Measurements from ENCODE around the gene RSPO4.

Gene RSPO4

GRCh38 chr20:1017677-1018076 lies 15.6 kb upstream of the RSPO4 start:
- TF ChIP-seq FOXM1 (IDR thresholded peaks at IDR 0.05; ENCODE audit: borderline replicate concordance, low read depth), result no peak
- TF ChIP-seq TCF12 (IDR thresholded peaks at IDR 0.05; ENCODE audit: low read depth), result no peak
- TF ChIP-seq EP300 (IDR thresholded peaks at IDR 0.05; ENCODE audit: borderline replicate concordance), result no peak
- TF ChIP-seq CREB1 (IDR thresholded peaks at IDR 0.05; ENCODE audit: low read depth), result no peak
- TF ChIP-seq NFIC (IDR thresholded peaks at IDR 0.05), result no peak
- no peak for TF ChIP-seq YY1 (IDR thresholded peaks at IDR 0.05; ENCODE audit: low read depth)
- no peak for TF ChIP-seq EGR1 (IDR thresholded peaks at IDR 0.05)
- TF ChIP-seq, protein P1, sequence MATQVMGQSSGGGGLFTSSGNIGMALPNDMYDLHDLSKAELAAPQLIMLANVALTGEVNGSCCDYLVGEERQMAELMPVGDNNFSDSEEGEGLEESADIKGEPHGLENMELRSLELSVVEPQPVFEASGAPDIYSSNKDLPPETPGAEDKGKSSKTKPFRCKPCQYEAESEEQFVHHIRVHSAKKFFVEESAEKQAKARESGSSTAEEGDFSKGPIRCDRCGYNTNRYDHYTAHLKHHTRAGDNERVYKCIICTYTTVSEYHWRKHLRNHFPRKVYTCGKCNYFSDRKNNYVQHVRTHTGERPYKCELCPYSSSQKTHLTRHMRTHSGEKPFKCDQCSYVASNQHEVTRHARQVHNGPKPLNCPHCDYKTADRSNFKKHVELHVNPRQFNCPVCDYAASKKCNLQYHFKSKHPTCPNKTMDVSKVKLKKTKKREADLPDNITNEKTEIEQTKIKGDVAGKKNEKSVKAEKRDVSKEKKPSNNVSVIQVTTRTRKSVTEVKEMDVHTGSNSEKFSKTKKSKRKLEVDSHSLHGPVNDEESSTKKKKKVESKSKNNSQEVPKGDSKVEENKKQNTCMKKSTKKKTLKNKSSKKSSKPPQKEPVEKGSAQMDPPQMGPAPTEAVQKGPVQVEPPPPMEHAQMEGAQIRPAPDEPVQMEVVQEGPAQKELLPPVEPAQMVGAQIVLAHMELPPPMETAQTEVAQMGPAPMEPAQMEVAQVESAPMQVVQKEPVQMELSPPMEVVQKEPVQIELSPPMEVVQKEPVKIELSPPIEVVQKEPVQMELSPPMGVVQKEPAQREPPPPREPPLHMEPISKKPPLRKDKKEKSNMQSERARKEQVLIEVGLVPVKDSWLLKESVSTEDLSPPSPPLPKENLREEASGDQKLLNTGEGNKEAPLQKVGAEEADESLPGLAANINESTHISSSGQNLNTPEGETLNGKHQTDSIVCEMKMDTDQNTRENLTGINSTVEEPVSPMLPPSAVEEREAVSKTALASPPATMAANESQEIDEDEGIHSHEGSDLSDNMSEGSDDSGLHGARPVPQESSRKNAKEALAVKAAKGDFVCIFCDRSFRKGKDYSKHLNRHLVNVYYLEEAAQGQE (IDR thresholded peaks at IDR 0.05; ENCODE audit: low read depth), result no peak
- TF ChIP-seq RAD21 (IDR thresholded peaks at IDR 0.05; ENCODE audit: low read depth), result no peak
- TF ChIP-seq, protein P2, sequence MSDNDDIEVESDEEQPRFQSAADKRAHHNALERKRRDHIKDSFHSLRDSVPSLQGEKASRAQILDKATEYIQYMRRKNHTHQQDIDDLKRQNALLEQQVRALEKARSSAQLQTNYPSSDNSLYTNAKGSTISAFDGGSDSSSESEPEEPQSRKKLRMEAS (IDR thresholded peaks at IDR 0.05), result no peak
- TF ChIP-seq TEAD4 (IDR thresholded peaks at IDR 0.05), result no peak
- no peak for TF ChIP-seq USF1 (IDR thresholded peaks at IDR 0.05)
- no peak for TF ChIP-seq ZBTB7A (IDR thresholded peaks at IDR 0.05; ENCODE audit: low read depth)
- TF ChIP-seq CEBPB (IDR thresholded peaks at IDR 0.05), result no peak
- TF ChIP-seq TAF1 (IDR thresholded peaks at IDR 0.05; ENCODE audit: low read depth), result no peak

DNA sequence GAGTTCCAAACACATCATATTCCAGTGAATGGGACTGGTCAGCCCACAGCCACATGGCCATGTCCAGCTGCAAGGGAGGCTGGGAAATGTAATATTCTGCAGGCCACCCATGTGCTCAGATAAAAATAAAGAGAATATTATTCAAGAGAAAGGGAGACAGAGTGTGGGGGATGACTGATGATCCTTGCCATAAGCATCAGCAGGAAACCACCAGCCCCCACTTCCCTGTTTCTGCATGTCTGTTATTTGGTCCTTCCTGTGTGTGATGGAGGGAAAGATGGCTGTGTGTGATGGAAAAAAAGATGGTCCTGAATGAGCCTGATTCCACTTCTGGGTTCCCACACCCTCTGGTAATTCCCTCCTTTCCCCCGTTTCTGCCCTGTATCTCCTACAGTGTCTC lies 13.1 kb upstream of the RSPO4 start:
- no peak for TF ChIP-seq CEBPB (IDR thresholded peaks at IDR 0.05)
- TF ChIP-seq TAF1 (IDR thresholded peaks at IDR 0.05; ENCODE audit: low read depth), result no peak
- no peak for TF ChIP-seq TCF12 (IDR thresholded peaks at IDR 0.05; ENCODE audit: low read depth)
- TF ChIP-seq ZBTB7A (IDR thresholded peaks at IDR 0.05; ENCODE audit: low read depth), result no peak

DNA sequence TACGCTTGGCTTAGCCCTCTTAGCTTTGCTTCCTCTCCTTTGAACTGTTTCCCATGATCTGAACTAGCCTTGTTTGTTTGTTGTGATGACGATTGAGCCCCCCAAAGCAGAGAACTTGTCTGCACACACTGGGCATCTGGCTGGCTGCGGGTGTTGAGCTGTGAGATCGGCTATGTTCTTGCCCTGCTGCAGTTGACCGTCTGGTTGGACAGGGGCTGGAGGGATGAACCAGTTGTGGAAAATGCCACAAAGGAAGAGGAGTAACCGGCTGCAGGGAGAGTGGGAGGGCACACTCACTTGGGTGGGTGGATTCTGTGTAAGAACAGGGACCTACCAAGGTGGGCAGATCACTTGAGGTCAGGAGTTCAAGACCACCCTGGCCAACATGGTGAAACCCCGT lies 12.4 kb upstream of the RSPO4 start:
- TF ChIP-seq CREB1 (IDR thresholded peaks at IDR 0.05; ENCODE audit: low read depth), result no peak
- no peak for TF ChIP-seq TCF12 (IDR thresholded peaks at IDR 0.05; ENCODE audit: low read depth)
- TF ChIP-seq EGR1 (IDR thresholded peaks at IDR 0.05), result no peak
- no peak for TF ChIP-seq TEAD4 (IDR thresholded peaks at IDR 0.05)
- TF ChIP-seq ZBTB7A (IDR thresholded peaks at IDR 0.05; ENCODE audit: low read depth), result no peak
- TF ChIP-seq, protein P1 (IDR thresholded peaks at IDR 0.05; ENCODE audit: low read depth), result no peak
- no peak for TF ChIP-seq RAD21 (IDR thresholded peaks at IDR 0.05; ENCODE audit: low read depth)
- no peak for TF ChIP-seq FOXM1 (IDR thresholded peaks at IDR 0.05; ENCODE audit: borderline replicate concordance, low read depth)
- no peak for TF ChIP-seq USF1 (IDR thresholded peaks at IDR 0.05)
- TF ChIP-seq YY1 (IDR thresholded peaks at IDR 0.05; ENCODE audit: low read depth), result no peak
- TF ChIP-seq EP300 (IDR thresholded peaks at IDR 0.05; ENCODE audit: borderline replicate concordance), result no peak
- TF ChIP-seq, protein P2 (IDR thresholded peaks at IDR 0.05), result no peak
- no peak for TF ChIP-seq TAF1 (IDR thresholded peaks at IDR 0.05; ENCODE audit: low read depth)
- no peak for TF ChIP-seq NFIC (IDR thresholded peaks at IDR 0.05)
- no peak for TF ChIP-seq CEBPB (IDR thresholded peaks at IDR 0.05)

DNA sequence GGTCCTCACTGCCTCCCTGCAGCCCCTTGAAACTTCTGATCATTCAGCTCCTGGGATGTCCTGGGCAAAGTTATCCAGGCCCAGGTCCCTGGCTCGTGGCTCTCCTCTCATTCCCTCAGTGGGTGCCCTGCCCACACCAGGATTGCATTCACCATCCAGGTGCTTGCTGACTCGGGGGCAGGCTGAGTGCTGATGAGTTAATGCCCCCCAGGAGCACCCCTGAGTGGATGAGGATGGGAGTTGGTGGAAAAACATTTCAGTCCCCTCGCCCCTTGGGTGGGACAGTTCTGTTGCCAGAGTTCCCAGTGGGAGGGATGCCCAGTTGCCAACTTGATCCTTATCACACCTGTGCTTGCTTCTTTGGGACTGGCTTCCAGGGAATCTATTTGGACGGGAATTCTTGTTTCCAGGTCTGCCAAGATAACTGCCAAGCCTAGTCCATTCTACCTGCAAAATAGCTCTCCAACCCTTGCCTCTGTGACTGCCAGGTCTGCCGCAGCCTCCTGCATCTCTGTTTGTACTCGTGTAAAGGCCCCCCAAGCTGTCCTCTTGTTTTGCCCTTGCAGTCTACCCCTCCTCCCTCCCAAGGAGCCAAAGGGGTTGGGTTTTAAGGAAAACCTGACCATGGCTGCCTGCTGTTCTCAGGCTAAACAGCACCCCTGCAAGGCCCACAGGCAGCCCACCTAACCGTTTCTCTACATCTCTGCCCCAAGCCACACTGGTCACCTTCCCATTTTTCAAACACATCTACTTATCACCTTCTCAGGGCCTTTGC lies 11.6 kb upstream of the RSPO4 start:
- TF ChIP-seq NFIC (IDR thresholded peaks at IDR 0.05) (no peak), CEBPB (IDR thresholded peaks at IDR 0.05) (no peak), RAD21 (IDR thresholded peaks at IDR 0.05; ENCODE audit: low read depth) (no peak), ZBTB7A (IDR thresholded peaks at IDR 0.05; ENCODE audit: low read depth) (no peak), YY1 (IDR thresholded peaks at IDR 0.05; ENCODE audit: low read depth) (no peak), CREB1 (IDR thresholded peaks at IDR 0.05; ENCODE audit: low read depth) (no peak), EP300 (IDR thresholded peaks at IDR 0.05; ENCODE audit: borderline replicate concordance) (no peak), FOXM1 (IDR thresholded peaks at IDR 0.05; ENCODE audit: borderline replicate concordance, low read depth) (no peak), USF1 (IDR thresholded peaks at IDR 0.05) (no peak)
- TF ChIP-seq, protein P1 (IDR thresholded peaks at IDR 0.05; ENCODE audit: low read depth), result no peak
- TF ChIP-seq, protein P2 (IDR thresholded peaks at IDR 0.05), result no peak

Data from Ishikawa (cell line).